ENCODE measurements around the gene GIT2.

DNA sequence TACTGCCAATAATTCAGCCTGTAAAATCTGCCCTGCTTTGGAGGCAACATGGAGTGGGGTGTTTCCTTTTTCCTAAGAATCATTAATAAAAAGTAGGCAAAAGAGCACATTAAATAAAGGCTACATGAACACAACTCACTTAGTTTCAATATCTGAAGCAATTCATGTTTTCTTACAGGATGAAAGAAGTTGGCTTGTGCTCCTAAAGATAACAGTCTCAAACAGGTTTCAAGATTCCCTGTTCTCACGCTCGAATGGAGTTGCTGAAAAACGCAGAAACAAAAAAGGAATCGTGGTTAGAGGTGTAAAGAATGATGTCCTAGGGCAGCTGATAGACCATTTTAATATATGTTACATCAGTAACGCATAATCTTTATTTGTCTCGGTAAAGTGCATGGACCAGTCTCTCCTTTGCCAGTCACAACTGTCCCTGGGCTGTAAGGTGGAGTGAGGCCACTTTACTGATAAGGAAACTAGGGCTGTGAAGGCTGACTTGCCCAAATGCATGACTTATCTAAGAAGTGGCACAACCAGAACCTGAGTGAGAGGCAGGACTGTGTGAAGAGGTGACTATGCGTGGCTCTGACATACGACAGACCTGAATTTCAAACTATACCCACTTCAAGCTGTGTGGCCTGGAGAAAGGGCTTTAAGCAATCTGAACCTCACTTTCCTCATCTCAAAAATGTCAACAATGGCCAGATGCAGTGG is 12.6 kb downstream of the GIT2 start:
- TF ChIP-seq POLR2AphosphoS5 (IDR thresholded peaks at IDR 0.05; ENCODE audit: low read depth): no peak
- TF ChIP-seq, protein P1, sequence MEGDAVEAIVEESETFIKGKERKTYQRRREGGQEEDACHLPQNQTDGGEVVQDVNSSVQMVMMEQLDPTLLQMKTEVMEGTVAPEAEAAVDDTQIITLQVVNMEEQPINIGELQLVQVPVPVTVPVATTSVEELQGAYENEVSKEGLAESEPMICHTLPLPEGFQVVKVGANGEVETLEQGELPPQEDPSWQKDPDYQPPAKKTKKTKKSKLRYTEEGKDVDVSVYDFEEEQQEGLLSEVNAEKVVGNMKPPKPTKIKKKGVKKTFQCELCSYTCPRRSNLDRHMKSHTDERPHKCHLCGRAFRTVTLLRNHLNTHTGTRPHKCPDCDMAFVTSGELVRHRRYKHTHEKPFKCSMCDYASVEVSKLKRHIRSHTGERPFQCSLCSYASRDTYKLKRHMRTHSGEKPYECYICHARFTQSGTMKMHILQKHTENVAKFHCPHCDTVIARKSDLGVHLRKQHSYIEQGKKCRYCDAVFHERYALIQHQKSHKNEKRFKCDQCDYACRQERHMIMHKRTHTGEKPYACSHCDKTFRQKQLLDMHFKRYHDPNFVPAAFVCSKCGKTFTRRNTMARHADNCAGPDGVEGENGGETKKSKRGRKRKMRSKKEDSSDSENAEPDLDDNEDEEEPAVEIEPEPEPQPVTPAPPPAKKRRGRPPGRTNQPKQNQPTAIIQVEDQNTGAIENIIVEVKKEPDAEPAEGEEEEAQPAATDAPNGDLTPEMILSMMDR (conservative IDR thresholded peaks at IDR 0.05; ENCODE audit: low read depth in 2 of 2): no peak
- TF ChIP-seq JUNB (IDR thresholded peaks at IDR 0.05; ENCODE audit: unreplicated experiment): no peak
- no peak for TF ChIP-seq REST (IDR thresholded peaks at IDR 0.05; ENCODE audit: unreplicated experiment)
- TF ChIP-seq ZNF331 (CRISPR knock-in tag; IDR thresholded peaks at IDR 0.05; ENCODE audit: low read depth): no peak
- no peak for TF ChIP-seq EZH2 (IDR thresholded peaks at IDR 0.05; ENCODE audit: low read depth, unreplicated experiment)
- TF ChIP-seq EZH2phosphoT487 (IDR thresholded peaks at IDR 0.05; ENCODE audit: unreplicated experiment): no peak
- TF ChIP-seq CREB1 (CRISPR knock-in tag; IDR thresholded peaks at IDR 0.05; ENCODE audit: low read depth): no peak

All from GM23338 (cell line).